ENCODE measurements around the gene INTS4.
A peak's percentile ranks its signal among the peaks of the same experiment; 100 is the strongest.
"Not testable (repeated sequence)": the region's sequence is repeated elsewhere in the genome, so short reads cannot be mapped to it uniquely, and the experiment has no call there.

INTS4 gene

DNA sequence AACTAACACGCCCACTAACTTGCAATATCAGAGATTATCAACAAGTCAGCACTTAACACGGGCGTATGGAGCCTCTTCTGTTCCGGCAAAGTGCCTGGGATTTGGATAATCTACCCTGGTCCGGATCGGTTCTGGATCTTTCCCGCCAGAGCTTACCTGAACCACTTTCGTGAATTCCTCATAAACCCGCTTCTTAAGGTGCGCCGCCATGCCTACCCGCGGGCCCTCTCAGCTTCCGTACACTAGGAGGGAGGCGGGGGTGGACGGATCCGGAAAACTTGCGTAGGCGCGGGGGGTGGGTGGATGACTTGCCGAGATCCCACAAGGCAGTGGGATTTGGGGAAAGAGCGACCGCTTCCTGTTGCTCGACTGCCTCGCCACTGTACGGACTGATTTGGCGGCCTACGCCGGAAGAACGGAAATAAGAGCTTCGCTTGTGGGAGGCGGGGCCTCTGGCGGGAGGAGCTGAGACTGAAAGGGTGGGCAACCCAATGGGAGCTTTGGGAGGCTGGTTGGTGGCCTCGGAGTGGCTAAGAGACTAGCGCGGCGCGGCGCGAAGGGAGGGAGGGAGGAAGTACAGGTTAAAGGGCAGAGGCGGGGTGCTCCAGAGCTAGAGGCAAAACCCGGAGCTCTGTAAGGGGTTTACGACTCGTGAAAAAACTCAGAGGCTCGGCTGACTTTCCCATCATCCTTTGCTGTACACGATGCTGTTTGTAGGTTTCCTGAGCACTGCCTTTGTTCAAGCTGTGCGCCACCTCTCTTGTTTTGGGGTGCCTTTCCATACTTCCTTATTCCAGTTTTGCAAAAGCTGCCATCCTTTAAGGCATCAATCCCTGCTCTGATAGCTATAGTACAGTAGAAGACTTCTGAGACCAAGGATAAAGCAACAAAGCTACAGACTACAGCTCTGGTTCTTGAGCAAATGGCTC lies at the start of gene INTS4:
INTS4 (minus strand) TSS at position 235 of the 929 bp plus-strand sequence; CDS start at position 210, 25 bp downstream.
- DNase-seq (ENCODE audit: low spot score), result peak; percentile 99

DNA sequence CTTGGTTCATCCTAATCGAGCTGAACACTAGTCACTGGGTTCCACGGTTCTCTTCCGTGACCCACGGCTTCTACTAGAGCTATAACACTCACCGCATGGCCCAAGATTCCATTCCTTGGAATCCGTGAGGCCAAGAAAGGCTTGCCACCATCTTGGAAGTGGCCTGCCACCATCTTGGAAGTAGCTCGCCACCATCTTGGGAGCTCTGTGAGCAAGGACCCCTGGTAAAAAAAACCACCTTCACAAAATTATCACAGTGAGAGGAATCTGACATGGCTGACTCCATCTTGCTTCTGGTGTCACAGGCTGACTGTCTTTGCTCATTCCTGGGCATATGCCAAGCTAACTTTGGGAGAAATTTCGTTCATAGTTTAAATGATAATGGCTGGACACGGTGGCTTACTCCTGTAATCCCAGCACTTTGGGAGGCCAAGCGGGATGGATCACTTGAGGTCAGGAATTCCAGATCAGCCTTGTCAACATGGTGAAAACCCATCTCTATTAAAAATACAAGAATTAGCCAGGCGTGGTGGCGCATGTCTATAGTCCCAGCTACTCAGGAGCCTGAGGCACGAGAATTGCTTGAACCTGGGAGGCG lies 47.5 kb upstream of the INTS4 start:
- no peak for DNase-seq (ENCODE audit: low spot score)

DNA sequence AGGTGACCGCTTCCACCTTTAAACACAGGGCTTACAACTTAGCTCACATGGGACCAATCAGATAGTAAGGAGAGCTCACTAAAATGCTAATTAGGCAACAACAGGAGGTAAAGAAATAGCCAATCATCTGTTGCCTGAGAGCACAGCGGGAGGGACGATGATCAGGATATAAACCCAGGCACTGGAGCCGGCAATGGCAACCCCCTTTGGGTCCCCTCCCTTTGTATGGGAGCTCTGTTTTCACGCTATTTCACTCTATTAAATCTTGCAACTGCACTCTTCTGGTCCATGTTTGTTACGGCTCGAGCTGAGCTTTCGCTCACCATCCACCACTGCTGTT lies 46.9 kb upstream of the INTS4 start:
- not testable (repeated sequence) for DNase-seq (ENCODE audit: low spot score)

- DNase-seq (ENCODE audit: low spot score), result no peak
Observed at GRCh38 chr11:78040691-78041379, 46.4 kb upstream of the INTS4 start.

DNA sequence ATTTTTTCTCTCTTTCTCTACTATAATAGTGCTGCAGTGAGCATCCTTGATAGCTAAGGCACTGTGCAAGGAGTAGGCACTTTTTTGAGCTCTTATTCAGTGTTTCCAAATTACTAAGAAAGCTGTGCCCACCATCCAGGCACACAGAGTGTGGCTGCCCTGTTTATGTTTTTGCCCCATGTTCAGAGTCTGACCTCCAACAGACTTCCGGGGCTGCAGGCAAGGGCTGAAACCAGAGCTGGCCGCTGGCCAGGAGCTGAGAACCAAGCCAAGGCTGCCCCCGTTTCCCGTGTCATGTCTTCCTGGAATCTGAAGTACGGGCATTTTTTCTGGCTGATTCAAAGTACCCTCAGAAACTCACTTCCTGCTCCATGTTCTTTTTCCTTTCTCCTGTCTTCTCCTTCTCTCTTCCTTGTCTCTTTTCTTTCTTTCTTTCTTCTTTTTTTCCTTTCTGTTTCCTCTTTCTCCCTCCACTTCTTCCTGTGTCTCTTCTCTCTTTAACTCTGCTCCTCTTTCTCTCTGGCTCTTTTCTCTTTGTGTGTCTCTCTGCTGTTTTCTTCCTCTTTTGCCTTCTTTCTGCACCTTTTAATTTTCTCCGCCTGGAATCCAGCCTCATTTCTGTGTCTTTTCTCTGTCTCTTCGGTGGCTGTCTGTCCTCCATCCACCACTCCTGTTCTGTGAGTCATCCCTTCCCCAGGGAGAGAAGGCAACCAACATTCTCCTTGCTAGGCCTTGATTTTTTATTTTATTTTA lies 45.6 kb upstream of the INTS4 start:
- DNase-seq (ENCODE audit: low spot score), result peak; percentile 4

- no peak for DNase-seq (ENCODE audit: low spot score)
Observed at GRCh38 chr11:78039391-78039918, 45.0 kb upstream of the INTS4 start.

GRCh38 chr11:78038697-78039313 lies 44.3 kb upstream of the INTS4 start:
- no peak for DNase-seq (ENCODE audit: low spot score)

DNA sequence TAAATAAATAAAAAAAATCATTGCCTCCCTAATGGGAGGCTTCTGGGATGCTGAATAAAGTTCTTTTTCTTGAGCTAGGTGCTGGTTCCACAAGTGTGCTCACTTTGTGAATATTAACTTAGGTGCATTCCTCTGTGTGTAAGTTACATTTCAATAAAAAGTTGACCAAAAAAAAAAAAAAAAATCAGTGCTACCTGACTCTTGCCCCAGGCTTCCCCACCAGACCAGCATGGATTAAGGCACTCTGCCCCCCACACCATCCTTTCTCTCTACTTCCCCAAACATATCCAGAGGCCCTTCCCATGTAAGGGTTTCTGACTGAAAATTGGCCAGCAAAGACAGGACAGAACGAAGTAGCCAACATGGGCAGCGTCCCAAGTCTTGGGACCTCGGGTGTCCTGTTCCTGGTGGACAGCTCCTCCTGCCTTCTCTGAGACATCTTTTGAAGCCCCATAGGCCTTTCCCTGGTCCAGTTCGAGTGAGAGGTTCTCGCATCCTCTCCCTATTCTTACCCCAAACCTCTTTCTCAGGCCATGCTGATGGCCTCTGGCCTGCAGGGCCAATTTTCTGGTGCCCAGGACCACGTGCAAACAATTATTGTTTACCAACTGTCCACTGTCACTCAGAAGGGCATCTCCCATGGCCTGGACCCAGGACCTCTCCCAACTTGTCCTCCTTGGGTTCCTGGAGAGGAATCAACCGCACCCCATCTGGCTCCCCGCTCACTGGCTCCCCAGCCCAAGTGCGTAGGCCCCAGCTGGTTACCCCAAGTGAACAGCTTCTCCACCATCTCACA lies 43.6 kb upstream of the INTS4 start:
- DNase-seq (ENCODE audit: low spot score), result no peak

GRCh38 chr11:78037056-78037455 lies 42.6 kb upstream of the INTS4 start:
- DNase-seq (ENCODE audit: low spot score), result no peak

DNA sequence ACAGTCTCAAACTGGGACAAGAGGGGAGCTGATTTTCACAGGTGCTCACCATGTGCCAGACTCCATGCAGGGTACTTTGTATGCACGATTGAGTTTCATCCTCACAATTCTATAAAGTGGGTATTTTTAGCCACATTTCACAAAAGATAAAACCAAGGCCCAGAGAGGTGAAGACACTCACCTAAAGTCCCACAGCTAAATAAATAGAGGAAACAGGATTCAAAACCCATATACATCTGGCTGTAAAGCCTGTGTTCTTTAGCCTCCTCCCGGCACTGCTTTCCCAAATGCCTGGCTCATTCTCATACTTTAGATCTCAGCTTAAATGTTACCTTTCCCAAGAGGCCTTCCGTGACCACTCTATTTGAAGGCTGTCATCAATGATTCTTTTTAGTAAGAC lies 41.8 kb upstream of the INTS4 start:
- no peak for DNase-seq (ENCODE audit: low spot score)

DNA sequence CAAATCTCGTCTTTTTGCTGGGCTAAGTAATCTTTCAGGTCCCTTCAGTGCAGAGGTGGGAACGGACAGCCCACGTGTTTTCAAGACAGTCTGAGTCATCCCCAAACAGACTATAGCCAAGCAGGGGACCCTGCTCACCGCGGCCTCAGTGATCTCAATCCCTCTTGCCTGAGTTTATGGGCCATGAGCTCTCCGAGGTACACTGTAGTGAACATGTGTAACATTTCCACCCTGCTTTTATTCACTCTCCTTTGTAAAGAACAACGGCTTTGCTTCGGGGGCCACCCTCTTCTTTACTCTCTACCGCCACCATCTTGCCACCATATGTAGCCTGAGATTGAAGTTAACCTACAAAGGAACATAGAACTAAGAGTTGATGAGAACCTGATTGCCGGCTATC lies 40.2 kb upstream of the INTS4 start:
- DNase-seq (ENCODE audit: low spot score), result no peak

GRCh38 chr11:78033040-78033439 lies 38.6 kb upstream of the INTS4 start:
- no peak for DNase-seq (ENCODE audit: low spot score)

GRCh38 chr11:78032090-78032489 lies 37.6 kb upstream of the INTS4 start:
- no peak for DNase-seq (ENCODE audit: low spot score)

- DNase-seq (ENCODE audit: low spot score), result no peak
Observed at GRCh38 chr11:78031629-78032028, 37.2 kb upstream of the INTS4 start.

DNA sequence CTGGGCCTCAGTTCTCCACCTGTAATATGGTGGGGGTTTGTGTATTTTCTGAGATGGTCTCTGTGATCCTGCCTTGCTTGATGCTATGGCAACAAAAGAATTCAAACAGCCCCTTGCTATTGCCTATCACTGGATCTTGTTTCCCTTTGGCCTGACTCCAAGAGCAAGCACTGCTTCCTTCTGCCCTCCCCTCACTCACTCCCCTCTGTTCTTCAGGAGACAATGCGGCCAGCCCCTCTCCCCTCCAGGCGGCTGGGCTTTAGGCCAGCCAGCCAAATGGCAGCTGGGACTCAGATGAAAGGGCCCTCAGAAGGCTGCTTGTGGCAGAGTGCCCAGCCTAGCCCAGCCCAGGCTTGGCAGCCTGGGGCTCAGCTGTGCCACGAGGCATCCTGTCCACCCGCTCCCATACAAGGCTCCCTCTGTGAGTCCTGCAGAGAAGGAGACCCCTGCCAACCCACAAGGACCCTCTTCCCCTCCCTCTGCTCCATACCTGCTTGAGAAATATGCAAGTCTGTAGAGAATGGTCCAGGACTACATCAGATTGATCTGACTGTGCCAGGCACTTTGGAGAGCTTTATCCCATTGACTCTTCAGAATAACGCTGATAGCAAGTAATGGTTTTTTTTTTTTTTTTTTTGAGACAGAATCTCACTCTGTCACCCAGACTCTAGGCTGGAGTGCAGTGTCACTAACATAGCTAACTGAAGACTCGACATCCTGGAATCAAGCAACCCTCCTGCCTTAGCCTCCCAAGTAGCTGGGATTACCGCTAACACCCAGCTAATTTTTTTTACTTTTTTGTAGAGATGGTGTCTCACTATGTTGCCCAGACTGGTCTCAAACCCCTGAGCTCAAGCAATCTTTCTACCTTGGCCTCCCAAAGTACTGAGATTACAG lies 36.2 kb upstream of the INTS4 start:
- DNase-seq (ENCODE audit: low spot score), result no peak

DNA sequence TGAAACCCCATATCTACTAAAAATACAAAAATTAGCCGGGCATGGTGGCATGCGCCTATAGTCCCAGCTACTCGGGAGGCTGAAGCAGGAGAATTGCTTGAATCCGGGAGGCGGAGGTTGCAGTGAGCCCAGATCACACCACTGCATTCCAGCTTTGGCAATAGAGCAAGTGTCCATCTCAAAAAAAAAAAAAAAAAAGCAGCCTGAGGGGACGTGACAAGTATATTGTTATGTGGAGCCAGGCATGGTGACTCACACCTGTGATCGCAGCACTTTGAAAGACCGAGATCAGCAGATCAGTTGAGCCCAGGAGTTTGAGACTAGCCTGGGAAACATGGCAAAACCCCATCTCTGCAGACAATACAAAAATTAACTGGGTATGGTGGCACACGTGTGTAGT lies 34.0 kb upstream of the INTS4 start:
- DNase-seq (ENCODE audit: low spot score), result not testable (repeated sequence)

DNA sequence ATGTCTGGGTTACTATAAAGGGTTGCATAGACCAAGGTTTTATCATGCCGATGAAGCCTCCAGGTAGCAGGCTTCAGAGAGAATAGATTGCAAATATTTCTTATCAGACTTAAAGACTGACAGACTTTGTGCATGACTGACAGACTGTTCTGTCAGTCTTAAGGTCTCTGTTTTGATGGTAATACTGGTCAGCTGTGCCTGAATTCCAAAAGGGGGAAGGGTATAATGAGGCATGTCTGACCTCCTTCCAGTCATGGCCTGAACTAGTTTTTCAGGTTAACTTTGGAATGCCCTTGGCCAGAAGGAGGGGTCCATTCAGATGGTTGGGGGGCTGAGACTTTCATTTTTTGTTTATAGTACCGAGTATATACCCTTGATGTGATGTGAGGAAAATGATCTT lies 33.3 kb upstream of the INTS4 start:
- no peak for DNase-seq (ENCODE audit: low spot score)

GRCh38 chr11:78025378-78025777 lies 30.9 kb upstream of the INTS4 start:
- no peak for DNase-seq (ENCODE audit: low spot score)

GRCh38 chr11:78023426-78023825 lies 29.0 kb upstream of the INTS4 start:
- no peak for DNase-seq (ENCODE audit: low spot score)
